Right renal pelvis (tissue), 4 donors: ENCODE results near the gene SLC44A5. TPM values are rescaled to one million over a fixed set of nuclear protein-coding genes. Genes with fewer than 3 reads are reported as not detected.
"Not testable (repeated sequence)": the region's sequence is repeated elsewhere in the genome, so short reads cannot be mapped to it uniquely, and the experiment has no call there.

ENCODE experiments used
- DNase-seq, 4 donors: peaks; one replicate each; pipeline ENCODE4 v3.0.0-alpha.2; 2013; ENCODE audit warnings: low read depth in 4 of 4, low spot score in 3 of 4, missing footprints in 1 of 4
- polyA plus RNA-seq, 4 donors: library from polyadenylated mRNA; unstranded; fragments of 120-200 nt; gene quantifications; one replicate each; pipeline ENCODE4 v1.2.1, GENCODE V29; 2013; ENCODE audit not compliant: insufficient read length in 4 of 4

SLC44A5 gene
- polyA plus RNA-seq, 4 donors = 10.6 to 14.7 (median 12.8) TPM

- no peak for DNase-seq
Observed at GRCh38 chr1:75470448-75470847, 140.5 kb downstream of the SLC44A5 start.

- no peak for DNase-seq
Observed at GRCh38 chr1:75469586-75470173, 141.2 kb downstream of the SLC44A5 start.

GRCh38 chr1:75461808-75462325 is 149.0 kb downstream of the SLC44A5 start:
- DNase-seq = no peak

GRCh38 chr1:75449998-75450397 is 160.9 kb downstream of the SLC44A5 start:
- no peak for DNase-seq

GRCh38 chr1:75444220-75444619 is 166.7 kb downstream of the SLC44A5 start:
- no peak for DNase-seq

- DNase-seq = no peak
Observed at GRCh38 chr1:75440274-75440673, 170.6 kb downstream of the SLC44A5 start.

GRCh38 chr1:75438355-75438754 is 172.6 kb downstream of the SLC44A5 start:
- no peak for DNase-seq

GRCh38 chr1:75431843-75432242 is 179.1 kb downstream of the SLC44A5 start:
- DNase-seq = no peak

- DNase-seq = no peak
Observed at GRCh38 chr1:75430526-75430925, 180.4 kb downstream of the SLC44A5 start.

- no peak for DNase-seq
Observed at GRCh38 chr1:75426688-75427087, 184.2 kb downstream of the SLC44A5 start.

GRCh38 chr1:75425001-75425650 is 185.8 kb downstream of the SLC44A5 start:
- no peak for DNase-seq

- DNase-seq = no peak
Observed at GRCh38 chr1:75423616-75424015, 187.3 kb downstream of the SLC44A5 start.

GRCh38 chr1:75423136-75423535 is 187.8 kb downstream of the SLC44A5 start:
- DNase-seq = no peak

GRCh38 chr1:75421371-75421770 is 189.5 kb downstream of the SLC44A5 start:
- no peak for DNase-seq

GRCh38 chr1:75415187-75415586 is 195.7 kb downstream of the SLC44A5 start:
- no peak for DNase-seq

GRCh38 chr1:75412616-75413015 is 198.3 kb downstream of the SLC44A5 start:
- DNase-seq = no peak

GRCh38 chr1:75404681-75405080 is 206.2 kb downstream of the SLC44A5 start:
- not testable (repeated sequence) for DNase-seq

- not testable (repeated sequence) for DNase-seq
Observed at GRCh38 chr1:75403147-75403646, 207.7 kb downstream of the SLC44A5 start.

GRCh38 chr1:75400716-75401115 is 210.2 kb downstream of the SLC44A5 start:
- no peak for DNase-seq

- no peak for DNase-seq
Observed at GRCh38 chr1:75396745-75397144, 214.2 kb downstream of the SLC44A5 start.

GRCh38 chr1:75396260-75396659 is 214.7 kb downstream of the SLC44A5 start:
- no peak for DNase-seq
